HL-60 (cell line): ENCODE results near the gene ITGA6.

Experiments
- GABPA ChIP-seq: IDR thresholded peaks from 2 replicates; pipeline ENCODE4 v1.6.1; 2012; ENCODE audit warnings: low read depth
- POLR2AphosphoS5 ChIP-seq: IDR thresholded peaks from 2 replicates; pipeline ENCODE4 v1.6.1; 2012; ENCODE audit warnings: low read depth
- TF ChIP-seq, protein P1 (sequence below): IDR thresholded peaks from one replicate; pipeline ENCODE4 v1.5.1; 2011; ENCODE audit warnings: low read length, control low read depth, inconsistent platforms; ENCODE audit not compliant: insufficient read depth
- TF ChIP-seq, protein P2 (sequence below): IDR thresholded peaks from 2 replicates; pipeline ENCODE4 v1.6.1; 2012; ENCODE audit warnings: low read depth; ENCODE audit not compliant: insufficient replicate concordance

DNA sequence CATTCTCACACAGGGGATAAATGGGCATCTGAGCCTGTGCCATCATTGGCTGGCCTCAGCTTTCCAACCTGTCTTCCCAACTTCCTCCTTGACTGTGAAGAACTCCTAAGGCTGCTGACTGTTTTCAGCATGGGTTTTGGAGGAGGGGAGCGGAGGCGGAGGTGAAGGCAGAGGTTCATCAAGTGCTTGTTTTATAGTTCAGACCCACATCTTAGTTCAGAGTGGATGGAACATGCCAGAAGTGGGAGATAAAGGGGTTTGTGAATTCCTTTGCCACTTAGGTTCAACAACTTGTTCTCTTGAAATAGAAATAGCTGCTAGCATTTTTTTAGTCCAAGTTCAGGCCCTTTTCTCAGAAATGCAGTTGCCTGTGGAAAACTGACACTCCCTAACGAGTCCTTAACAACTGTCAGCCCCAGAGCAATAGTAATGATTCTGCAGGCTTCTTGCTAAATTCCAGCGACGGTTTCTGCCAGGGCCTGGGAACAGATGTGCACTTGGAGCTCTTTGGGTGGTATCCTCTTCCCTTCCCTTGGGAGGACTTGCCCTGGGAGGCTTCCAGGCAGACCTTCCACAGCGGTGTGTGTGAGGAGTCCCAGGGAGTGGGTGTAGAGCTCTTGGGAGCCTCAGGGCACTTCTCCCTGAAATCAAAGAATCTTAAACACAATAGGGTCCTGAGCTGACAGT lies 30.1 kb upstream of the ITGA6 start:
- TF ChIP-seq, protein P1, sequence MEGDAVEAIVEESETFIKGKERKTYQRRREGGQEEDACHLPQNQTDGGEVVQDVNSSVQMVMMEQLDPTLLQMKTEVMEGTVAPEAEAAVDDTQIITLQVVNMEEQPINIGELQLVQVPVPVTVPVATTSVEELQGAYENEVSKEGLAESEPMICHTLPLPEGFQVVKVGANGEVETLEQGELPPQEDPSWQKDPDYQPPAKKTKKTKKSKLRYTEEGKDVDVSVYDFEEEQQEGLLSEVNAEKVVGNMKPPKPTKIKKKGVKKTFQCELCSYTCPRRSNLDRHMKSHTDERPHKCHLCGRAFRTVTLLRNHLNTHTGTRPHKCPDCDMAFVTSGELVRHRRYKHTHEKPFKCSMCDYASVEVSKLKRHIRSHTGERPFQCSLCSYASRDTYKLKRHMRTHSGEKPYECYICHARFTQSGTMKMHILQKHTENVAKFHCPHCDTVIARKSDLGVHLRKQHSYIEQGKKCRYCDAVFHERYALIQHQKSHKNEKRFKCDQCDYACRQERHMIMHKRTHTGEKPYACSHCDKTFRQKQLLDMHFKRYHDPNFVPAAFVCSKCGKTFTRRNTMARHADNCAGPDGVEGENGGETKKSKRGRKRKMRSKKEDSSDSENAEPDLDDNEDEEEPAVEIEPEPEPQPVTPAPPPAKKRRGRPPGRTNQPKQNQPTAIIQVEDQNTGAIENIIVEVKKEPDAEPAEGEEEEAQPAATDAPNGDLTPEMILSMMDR = no peak
- TF ChIP-seq POLR2AphosphoS5 (no peak), GABPA (no peak)
- TF ChIP-seq, protein P2, sequence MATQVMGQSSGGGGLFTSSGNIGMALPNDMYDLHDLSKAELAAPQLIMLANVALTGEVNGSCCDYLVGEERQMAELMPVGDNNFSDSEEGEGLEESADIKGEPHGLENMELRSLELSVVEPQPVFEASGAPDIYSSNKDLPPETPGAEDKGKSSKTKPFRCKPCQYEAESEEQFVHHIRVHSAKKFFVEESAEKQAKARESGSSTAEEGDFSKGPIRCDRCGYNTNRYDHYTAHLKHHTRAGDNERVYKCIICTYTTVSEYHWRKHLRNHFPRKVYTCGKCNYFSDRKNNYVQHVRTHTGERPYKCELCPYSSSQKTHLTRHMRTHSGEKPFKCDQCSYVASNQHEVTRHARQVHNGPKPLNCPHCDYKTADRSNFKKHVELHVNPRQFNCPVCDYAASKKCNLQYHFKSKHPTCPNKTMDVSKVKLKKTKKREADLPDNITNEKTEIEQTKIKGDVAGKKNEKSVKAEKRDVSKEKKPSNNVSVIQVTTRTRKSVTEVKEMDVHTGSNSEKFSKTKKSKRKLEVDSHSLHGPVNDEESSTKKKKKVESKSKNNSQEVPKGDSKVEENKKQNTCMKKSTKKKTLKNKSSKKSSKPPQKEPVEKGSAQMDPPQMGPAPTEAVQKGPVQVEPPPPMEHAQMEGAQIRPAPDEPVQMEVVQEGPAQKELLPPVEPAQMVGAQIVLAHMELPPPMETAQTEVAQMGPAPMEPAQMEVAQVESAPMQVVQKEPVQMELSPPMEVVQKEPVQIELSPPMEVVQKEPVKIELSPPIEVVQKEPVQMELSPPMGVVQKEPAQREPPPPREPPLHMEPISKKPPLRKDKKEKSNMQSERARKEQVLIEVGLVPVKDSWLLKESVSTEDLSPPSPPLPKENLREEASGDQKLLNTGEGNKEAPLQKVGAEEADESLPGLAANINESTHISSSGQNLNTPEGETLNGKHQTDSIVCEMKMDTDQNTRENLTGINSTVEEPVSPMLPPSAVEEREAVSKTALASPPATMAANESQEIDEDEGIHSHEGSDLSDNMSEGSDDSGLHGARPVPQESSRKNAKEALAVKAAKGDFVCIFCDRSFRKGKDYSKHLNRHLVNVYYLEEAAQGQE = no peak
